ENCODE measurements around the gene RBAK.

- no peak for TF ChIP-seq CTCF (IDR thresholded peaks at IDR 0.05 in 4 of 5, conservative IDR thresholded peaks at IDR 0.05 in 1 of 5)
- no peak for TF ChIP-seq POLR2A (IDR thresholded peaks at IDR 0.05)
Measured at GRCh38 chr7:4996696-4997222, 48.9 kb upstream of the RBAK start.

Data from gastrocnemius medialis (tissue), 4 donors.